Bone marrow (tissue), 2 donors: ENCODE measurements around the gene TAS1R3.
"Not testable (repeated sequence)": the region's sequence is repeated elsewhere in the genome, so short reads cannot be mapped to it uniquely, and the experiment has no call there.

Source experiments
- DNase-seq, 2 donors: peaks; one replicate each; lab custom pipeline; 2025; lab: John Stamatoyannopoulos, UW

The TAS1R3 gene

GRCh38 chr1:1309251-1310108 lies 21.6 kb upstream of the TAS1R3 start:
- DNase-seq = no peak

GRCh38 chr1:1310109-1310385 lies 21.0 kb upstream of the TAS1R3 start:
- no peak for DNase-seq

GRCh38 chr1:1310476-1311053 lies 20.5 kb upstream of the TAS1R3 start:
- no peak for DNase-seq

- DNase-seq = no peak
Measured at GRCh38 chr1:1311107-1312104, 19.7 kb upstream of the TAS1R3 start.

GRCh38 chr1:1312450-1313314 lies 18.4 kb upstream of the TAS1R3 start:
- DNase-seq = no peak

GRCh38 chr1:1313500-1314236 lies 17.4 kb upstream of the TAS1R3 start:
- DNase-seq = no peak

- no peak for DNase-seq
Measured at GRCh38 chr1:1314237-1314586, 16.9 kb upstream of the TAS1R3 start.

GRCh38 chr1:1314678-1315335 lies 16.3 kb upstream of the TAS1R3 start:
- DNase-seq = no peak

GRCh38 chr1:1315435-1315954 lies 15.6 kb upstream of the TAS1R3 start:
- DNase-seq = no peak

- DNase-seq = not testable (repeated sequence)
Measured at GRCh38 chr1:1316199-1316598, 14.9 kb upstream of the TAS1R3 start.

- DNase-seq = no peak
Measured at GRCh38 chr1:1317420-1317819, 13.7 kb upstream of the TAS1R3 start.

GRCh38 chr1:1318131-1318652 lies 12.9 kb upstream of the TAS1R3 start:
- DNase-seq = no peak

GRCh38 chr1:1318777-1319645 lies 12.1 kb upstream of the TAS1R3 start:
- DNase-seq = no peak

GRCh38 chr1:1319646-1319941 lies 11.5 kb upstream of the TAS1R3 start:
- DNase-seq = no peak

GRCh38 chr1:1320666-1321448 lies 10.2 kb upstream of the TAS1R3 start:
- no peak for DNase-seq

GRCh38 chr1:1321477-1321876 lies 9.6 kb upstream of the TAS1R3 start:
- no peak for DNase-seq

GRCh38 chr1:1322418-1322817 lies 8.7 kb upstream of the TAS1R3 start:
- DNase-seq = no peak

- DNase-seq = no peak
Measured at GRCh38 chr1:1322952-1323351, 8.1 kb upstream of the TAS1R3 start.
